Activated gamma-delta T cell treated with Interleukin-2 at 50 U/mL for 16 hours (primary cell): Measurements from ENCODE around the gene MAPK10.
"Not testable (repeated sequence)": the region's sequence is repeated elsewhere in the genome, so short reads cannot be mapped to it uniquely, and the experiment has no call there.

Experiments
- DNase-seq: peaks from one replicate; pipeline ENCODE4 v3.0.0-alpha.2; 2020

Gene MAPK10

GRCh38 chr4:86334020-86334750, 25.7 kb downstream of the MAPK10 start:
- no peak for DNase-seq

DNA sequence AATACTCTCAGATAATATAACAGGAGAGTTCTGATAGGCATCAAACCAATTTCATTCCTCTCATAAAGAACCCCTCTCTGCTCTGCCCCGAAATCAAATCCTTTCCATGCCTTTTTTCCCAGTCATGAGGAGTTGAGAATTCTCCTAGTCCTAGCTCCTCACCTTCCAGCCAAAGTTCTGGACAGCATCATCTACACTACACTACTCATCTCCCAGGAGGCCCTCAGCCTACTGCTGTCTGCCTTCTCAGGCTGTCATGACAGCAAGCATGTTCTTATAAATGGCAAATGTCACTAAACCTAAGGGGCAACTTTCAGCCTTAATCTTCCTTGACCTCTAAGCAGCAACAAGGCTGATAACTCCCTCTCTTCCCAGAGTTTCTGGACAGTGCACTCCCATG, 26.6 kb downstream of the MAPK10 start:
- no peak for DNase-seq

GRCh38 chr4:86330961-86331742, 28.7 kb downstream of the MAPK10 start:
- no peak for DNase-seq

DNA sequence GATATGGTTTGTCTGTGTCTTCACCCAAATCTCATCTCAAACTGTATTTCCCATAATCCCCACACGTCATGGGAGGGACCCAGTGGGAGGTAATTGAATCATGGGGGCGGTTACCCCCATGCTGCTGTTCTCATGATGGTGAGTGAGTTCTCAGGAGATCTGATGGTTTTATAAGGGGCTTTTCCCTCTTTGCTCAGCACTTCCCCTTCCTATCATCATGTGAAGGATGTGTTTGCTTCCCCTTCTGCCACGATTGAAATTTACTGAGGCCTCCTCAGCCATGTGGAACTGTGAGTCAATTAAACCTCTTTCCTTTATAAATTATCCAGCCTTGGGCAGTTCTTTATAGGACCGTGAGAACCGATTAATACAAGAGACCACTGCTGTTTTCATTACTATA, 29.4 kb downstream of the MAPK10 start:
- not testable (repeated sequence) for DNase-seq

GRCh38 chr4:86329431-86329830, 30.4 kb downstream of the MAPK10 start:
- DNase-seq = no peak

- no peak for DNase-seq
These were observed 33.5 kb downstream of the MAPK10 start for GRCh38 chr4:86326400-86326799.

DNA sequence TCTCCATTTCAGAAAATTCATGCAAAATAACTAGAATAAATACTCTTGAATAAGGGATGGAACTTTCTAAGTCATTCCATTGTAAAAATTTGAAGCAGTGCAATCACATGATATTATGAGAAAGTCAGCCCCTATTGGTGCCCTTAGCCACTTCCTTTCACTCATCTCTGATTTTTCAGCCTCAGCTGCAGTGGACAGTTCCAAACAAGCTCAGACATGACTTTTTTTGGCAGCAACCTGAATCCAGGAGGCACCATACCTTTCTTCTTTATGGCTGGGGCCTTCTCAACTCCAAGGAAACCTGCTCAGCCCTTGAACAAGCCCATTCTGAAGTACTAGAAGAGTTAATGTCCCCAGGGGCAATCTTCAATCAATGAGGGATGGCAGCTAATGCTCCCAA, 40.5 kb downstream of the MAPK10 start:
- no peak for DNase-seq

DNA sequence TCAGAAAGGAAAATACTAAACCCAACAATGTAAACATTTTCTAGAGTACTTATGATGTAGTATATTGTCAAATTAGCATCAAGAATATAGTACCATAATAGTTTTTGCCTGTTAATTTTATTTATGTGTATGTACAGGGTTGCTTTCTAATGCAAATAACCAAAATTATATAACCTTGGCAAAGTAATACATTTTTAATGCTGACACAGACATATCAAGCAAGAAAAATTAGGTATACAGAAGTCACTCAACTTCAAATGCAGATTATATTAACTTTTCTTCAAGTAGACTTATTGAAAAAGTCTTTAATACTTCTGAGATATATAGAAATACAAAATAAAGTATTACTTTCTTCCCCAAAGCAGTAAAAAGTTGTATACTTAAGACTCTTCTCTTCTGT, 44.3 kb downstream of the MAPK10 start:
- no peak for DNase-seq

DNA sequence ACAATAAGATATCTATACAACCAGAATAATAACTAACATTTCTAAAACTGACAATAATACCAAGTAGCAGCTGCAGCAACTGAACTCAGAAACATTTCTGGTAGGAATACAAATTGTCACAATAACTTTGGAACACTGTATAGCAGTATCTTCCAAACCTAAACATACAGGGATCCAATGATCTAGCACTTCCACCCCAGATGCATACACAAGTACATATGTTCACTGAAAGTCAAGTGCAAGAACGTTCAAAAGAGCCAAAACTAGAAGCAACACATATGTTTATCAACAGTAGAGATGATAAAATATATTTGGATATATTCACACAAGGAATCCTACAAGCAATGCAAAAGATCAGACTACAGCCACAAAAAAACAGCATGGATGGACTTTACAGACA, 46.2 kb downstream of the MAPK10 start:
- no peak for DNase-seq

DNA sequence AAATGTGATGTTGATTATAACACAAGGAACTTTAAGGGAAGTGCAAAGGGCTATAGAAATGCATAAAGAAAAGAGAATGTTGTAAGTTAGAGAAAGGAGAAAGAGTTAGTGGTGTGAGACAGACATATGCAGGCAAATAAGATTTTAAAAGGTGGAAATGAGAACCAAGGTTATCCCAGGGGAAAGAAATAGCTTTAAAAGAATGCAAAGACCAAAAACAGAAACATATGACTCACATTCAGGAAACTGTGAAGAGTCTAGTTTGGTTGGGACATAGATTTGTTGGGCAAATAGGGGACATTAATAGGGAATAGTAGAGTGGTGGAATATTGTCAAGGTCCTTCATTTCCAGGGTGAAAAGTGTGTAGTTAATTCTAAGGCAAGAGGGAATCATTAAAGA, 52.4 kb downstream of the MAPK10 start:
- no peak for DNase-seq

DNA sequence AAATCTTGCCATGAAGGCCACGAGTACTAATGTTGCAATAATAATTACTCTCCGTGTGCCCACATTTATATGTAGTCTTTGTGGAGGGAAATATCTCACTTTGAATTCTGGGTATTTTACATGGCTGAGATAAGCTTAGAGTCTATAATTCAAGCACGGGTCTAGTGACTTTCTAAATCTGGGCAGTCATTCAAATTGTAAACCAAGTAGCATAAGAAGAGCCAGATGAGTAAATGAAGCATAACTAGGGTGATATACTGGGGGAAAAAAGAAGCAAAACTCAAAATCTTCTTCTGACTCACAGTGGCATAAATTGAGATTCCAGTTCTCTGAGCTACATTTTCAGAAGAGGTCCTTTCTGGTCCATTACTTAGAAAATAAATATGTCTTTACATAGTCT, 53.0 kb downstream of the MAPK10 start:
- no peak for DNase-seq

DNA sequence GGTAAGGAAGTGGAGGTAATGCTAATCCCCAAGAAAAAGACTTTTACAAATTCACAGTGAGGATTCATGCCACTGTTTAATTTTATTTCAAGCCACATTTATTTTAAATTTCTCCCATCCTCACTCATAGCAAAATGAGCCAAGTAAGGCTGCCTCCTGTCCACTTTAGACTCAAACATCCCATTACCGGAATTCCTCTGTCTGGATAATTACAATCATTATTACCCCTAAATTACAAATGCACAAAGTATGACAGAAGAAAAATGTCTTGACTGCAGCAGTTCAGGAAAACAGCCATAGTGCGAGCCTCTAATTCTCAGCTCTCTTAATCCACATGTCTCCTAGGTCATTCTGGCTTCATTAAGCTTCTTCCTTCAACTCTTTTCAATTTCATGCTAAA, 57.0 kb downstream of the MAPK10 start:
- DNase-seq = no peak

GRCh38 chr4:86302251-86302650, 57.6 kb downstream of the MAPK10 start:
- DNase-seq = no peak

- DNase-seq = no peak
These were observed 59.3 kb downstream of the MAPK10 start for GRCh38 chr4:86300516-86300915.

GRCh38 chr4:86296865-86297264, 63.0 kb downstream of the MAPK10 start:
- DNase-seq = no peak

DNA sequence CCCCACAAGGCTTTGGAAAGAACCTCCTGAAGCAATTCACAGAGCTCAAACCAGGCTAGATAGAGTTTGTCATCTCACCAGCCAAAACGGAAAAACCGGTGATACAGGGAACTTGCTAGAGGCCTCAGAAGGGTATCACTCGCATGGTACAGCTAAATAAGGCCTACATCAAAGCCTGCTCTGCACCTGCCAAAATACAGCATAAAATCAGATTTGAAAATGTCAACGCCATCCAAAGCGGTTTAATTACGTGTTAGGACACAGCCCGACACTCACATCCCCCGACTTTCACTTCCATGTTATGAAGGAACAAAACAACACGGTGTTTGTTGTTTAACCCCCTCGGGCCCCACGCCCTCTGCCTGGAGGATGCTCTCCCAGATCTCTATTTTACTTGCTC, 65.0 kb downstream of the MAPK10 start:
- no peak for DNase-seq

DNA sequence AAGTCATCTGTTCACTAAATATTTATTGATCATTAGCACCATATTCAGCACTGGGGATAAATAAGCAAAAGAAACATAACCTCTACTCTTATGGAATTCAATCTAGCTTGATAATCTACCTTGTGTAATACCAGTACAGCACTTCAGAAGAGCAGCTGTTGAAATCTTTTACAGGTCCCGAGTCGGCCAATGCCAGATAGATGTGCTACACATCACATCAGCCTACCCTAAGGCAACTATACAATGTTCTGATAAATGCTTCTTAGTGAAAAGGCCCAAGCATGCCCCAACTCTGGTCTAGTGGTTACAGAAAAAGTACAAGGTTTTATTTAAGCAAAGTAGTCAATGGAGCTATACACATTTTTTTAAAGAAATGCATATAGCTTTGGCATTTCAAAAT, 68.7 kb downstream of the MAPK10 start:
- DNase-seq = no peak

DNA sequence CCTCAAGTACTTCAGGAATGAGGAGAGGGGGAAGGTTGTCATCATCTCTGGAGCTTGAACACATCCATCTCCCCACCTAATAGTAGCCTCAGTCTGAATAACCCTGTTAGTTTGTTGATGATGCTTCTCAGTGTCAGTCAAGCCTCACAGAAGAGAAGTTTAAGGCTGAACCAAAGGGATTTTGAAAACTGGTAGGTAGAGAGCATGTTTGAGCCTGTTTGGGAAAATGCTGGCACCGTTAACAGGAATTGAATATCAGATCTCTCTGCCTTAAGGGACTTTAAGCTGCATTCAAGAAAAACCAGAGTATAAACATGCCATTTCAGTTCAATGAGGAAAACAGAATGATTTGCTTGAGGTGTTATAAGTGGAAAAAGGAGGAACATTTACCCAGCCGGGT, 73.1 kb downstream of the MAPK10 start:
- DNase-seq = no peak

DNA sequence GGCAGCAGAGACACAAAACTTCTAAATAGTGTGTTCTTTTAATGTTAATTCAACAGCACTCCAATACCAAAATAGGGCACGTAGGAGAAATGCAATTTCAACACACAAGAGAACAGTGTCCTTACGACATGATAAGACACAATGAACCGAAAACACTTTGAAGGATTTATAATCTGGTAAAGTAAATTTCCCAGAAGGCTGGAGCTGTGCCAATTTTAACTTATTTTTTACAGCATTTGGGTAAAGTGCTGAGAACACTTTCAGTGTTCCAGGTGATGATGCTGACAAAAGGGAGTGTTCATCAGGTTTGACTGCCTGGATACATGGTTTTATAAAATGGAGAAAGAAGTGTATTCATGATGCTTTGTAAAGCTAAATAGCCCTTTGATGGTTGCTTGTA, 76.5 kb downstream of the MAPK10 start:
- no peak for DNase-seq

GRCh38 chr4:86280246-86280645, 79.6 kb downstream of the MAPK10 start:
- DNase-seq = no peak

GRCh38 chr4:86279293-86279960, 80.4 kb downstream of the MAPK10 start:
- DNase-seq = no peak

DNA sequence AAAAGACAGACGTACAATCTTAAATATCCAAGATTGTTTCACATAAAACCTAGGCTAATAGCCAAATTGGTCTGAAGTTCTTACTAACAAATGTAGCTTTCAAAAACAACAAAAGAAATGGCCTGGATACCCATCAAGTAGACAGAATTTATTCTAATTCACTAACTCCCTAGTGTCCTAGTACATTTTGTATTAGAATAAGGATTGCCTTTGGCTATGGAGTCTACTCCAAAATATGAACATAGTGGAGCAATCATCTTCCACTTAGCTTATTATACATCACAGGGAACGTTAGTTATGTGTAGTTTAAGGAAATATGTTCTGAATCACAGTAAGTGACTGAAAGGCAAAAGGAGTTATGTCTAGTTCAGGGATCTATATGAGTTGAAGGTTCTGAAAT, 81.7 kb downstream of the MAPK10 start:
- no peak for DNase-seq

DNA sequence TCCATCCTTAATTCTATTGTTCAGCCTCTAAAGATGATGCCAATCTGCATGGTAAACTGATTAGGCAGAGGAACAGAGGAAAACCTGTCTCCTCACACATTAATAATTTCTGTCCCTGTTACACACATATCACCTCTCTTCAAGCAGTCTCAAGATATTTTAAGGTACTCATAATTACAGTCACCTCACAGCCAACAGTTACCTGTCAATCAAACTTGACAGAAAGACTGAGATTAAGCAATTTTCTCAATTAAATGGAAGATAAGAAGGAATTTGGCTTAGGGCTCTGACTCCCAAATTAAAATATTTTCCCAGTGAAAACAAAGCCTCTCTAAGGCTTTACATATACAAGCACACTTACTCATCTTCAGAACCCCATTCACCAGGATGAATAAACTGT, 85.2 kb downstream of the MAPK10 start:
- no peak for DNase-seq

GRCh38 chr4:86272669-86273068, 87.2 kb downstream of the MAPK10 start:
- DNase-seq = no peak
